HEK293 (cell line): ENCODE data around the gene IGSF21.
A peak's percentile ranks its signal among the peaks of the same experiment; 100 is the strongest.

Experiments
- CTCF ChIA-PET: fragments of 350-600 bp; formaldehyde crosslinking; extraction: SDS; loops from one replicate; lab custom pipeline; 2021; ENCODE audit warnings: antibody characterized with exemption; lab: Yijun Ruan, JAX
- POLR2A ChIA-PET: fragments of 300-600 bp; formaldehyde crosslinking; extraction: SDS; loops from one replicate; lab custom pipeline; 2020; ENCODE audit warnings: antibody characterized with exemption, inconsistent platforms; lab: Yijun Ruan, JAX
- H3K27ac ChIP-seq: fragments of 200-500 bp; sonication (Bioruptor generic); 2 replicates; pipeline ENCODE4 v1.5.1; 2014; ENCODE audit warnings: low read depth, low read length, control low read depth, inconsistent platforms; ENCODE audit errors: extremely low read depth
- H3K36me3 ChIP-seq, 2 experiments: fragments of 200-500 bp in 1 of 2; sonication (Bioruptor generic) in 1 of 2; 1 replicate in 1 of 2; 2 replicates in 1 of 2; pipeline ENCODE4 v1.5.1; 2014 to 2017; ENCODE audit warnings: inconsistent platforms in 2 of 2, low read length in 2 of 2; ENCODE audit not compliant: control insufficient read depth in 2 of 2, insufficient read depth in 1 of 2
- H3K4me1 ChIP-seq: fragments of 200-500 bp; sonication (Bioruptor generic); 2 replicates; pipeline ENCODE4 v1.5.1; 2014; ENCODE audit warnings: mild to moderate bottlenecking, low read length, inconsistent platforms; ENCODE audit not compliant: control insufficient read depth, insufficient read depth
- H3K4me3 ChIP-seq: 2 replicates; pipeline ENCODE4 v1.5.1; 2011; ENCODE audit warnings: low read depth, mild to moderate bottlenecking, control low read depth, low read length, moderate library complexity
- H3K9me3 ChIP-seq: fragments of 200-500 bp; sonication (Bioruptor generic); 2 replicates; pipeline ENCODE4 v1.5.1; 2014; ENCODE audit warnings: low read depth, low read length, inconsistent platforms; ENCODE audit not compliant: control insufficient read depth, insufficient read depth
- GLIS2 ChIP-seq: fragments of 450-650 bp; formaldehyde crosslinking; IDR thresholded peaks from 2 replicates; pipeline ENCODE4 v1.5.1; 2016; ENCODE audit warnings: missing biosample characterization, missing genetic modification characterization
- HOXD13 ChIP-seq: sonication (generic); formaldehyde crosslinking; IDR thresholded peaks from 2 replicates; pipeline ENCODE4 v1.8.0; 2022; ENCODE audit warnings: missing genetic modification reagents, borderline replicate concordance
- IKZF3 ChIP-seq: fragments of 450-650 bp; IDR thresholded peaks from 2 replicates; pipeline ENCODE4 v1.5.0; 2018; ENCODE audit warnings: missing biosample characterization, mild to moderate bottlenecking, missing genetic modification characterization, moderate library complexity
- PRDM2 ChIP-seq: fragments of 450-650 bp; formaldehyde crosslinking; IDR thresholded peaks from 2 replicates; pipeline ENCODE4 v1.5.1; 2016; ENCODE audit warnings: missing biosample characterization, missing genetic modification characterization, borderline replicate concordance
- SCRT2 ChIP-seq: fragments of 450-650 bp; formaldehyde crosslinking; IDR thresholded peaks from 2 replicates; pipeline ENCODE4 v1.5.1; 2016; ENCODE audit warnings: missing biosample characterization, missing genetic modification characterization
- WT1 ChIP-seq: fragments of 450-650 bp; formaldehyde crosslinking; IDR thresholded peaks from 2 replicates; pipeline ENCODE4 v1.5.1; 2016; ENCODE audit warnings: missing biosample characterization, missing genetic modification characterization
- YY1 ChIP-seq: fragments of 450-650 bp; formaldehyde crosslinking; IDR thresholded peaks from 2 replicates; pipeline ENCODE4 v1.5.1; 2018; ENCODE audit warnings: missing biosample characterization, missing genetic modification characterization
- ZBTB20 ChIP-seq: fragments of 450-650 bp; formaldehyde crosslinking; IDR thresholded peaks from 2 replicates; pipeline ENCODE4 v1.5.1; 2016; ENCODE audit warnings: missing biosample characterization, missing genetic modification characterization
- ZFP69B ChIP-seq: fragments of 450-650 bp; formaldehyde crosslinking; IDR thresholded peaks from 2 replicates; pipeline ENCODE4 v1.5.1; 2016; ENCODE audit warnings: missing biosample characterization, missing genetic modification characterization
- ZNF121 ChIP-seq: fragments of 450-650 bp; formaldehyde crosslinking; IDR thresholded peaks from 2 replicates; pipeline ENCODE4 v1.5.1; 2016; ENCODE audit warnings: missing biosample characterization, missing genetic modification characterization
- ZNF175 ChIP-seq: fragments of 450-650 bp; formaldehyde crosslinking; IDR thresholded peaks from 2 replicates; pipeline ENCODE4 v1.5.1; 2016; ENCODE audit warnings: missing biosample characterization, missing genetic modification characterization
- ZNF184 ChIP-seq: fragments of 450-650 bp; IDR thresholded peaks from 2 replicates; pipeline ENCODE4 v1.5.1; 2018; ENCODE audit warnings: missing biosample characterization, mild to moderate bottlenecking, missing genetic modification characterization
- ZNF335 ChIP-seq: fragments of 450-650 bp; formaldehyde crosslinking; conservative IDR thresholded peaks from 2 replicates; pipeline ENCODE4 v1.5.1; 2016; ENCODE audit warnings: missing biosample characterization, missing genetic modification characterization
- ZNF488 ChIP-seq: fragments of 450-650 bp; formaldehyde crosslinking; IDR thresholded peaks from 2 replicates; pipeline ENCODE4 v1.5.1; 2016; ENCODE audit warnings: missing biosample characterization, missing genetic modification characterization
- ZNF510 ChIP-seq: fragments of 450-650 bp; formaldehyde crosslinking; IDR thresholded peaks from 2 replicates; pipeline ENCODE4 v1.5.1; 2018; ENCODE audit warnings: mild to moderate bottlenecking, missing genetic modification characterization, missing biosample characterization; ENCODE audit not compliant: insufficient replicate concordance
- ZNF514 ChIP-seq: fragments of 450-650 bp; formaldehyde crosslinking; IDR thresholded peaks from 2 replicates; pipeline ENCODE4 v1.5.1; 2016; ENCODE audit warnings: missing biosample characterization, missing genetic modification characterization
- ZNF600 ChIP-seq: fragments of 450-650 bp; formaldehyde crosslinking; IDR thresholded peaks from 2 replicates; pipeline ENCODE4 v1.5.1; 2016; ENCODE audit warnings: missing biosample characterization, missing genetic modification characterization
- ZNF664 ChIP-seq: fragments of 450-650 bp; formaldehyde crosslinking; IDR thresholded peaks from 2 replicates; pipeline ENCODE4 v1.5.1; 2016; ENCODE audit warnings: missing biosample characterization, missing genetic modification characterization
- ZNF677 ChIP-seq: fragments of 450-650 bp; IDR thresholded peaks from 2 replicates; pipeline ENCODE4 v1.5.0; 2018; ENCODE audit warnings: missing biosample characterization, mild to moderate bottlenecking, missing genetic modification characterization, moderate library complexity
- TF ChIP-seq, protein P1 (sequence below): fragments of 450-650 bp; formaldehyde crosslinking; IDR thresholded peaks from 2 replicates; pipeline ENCODE4 v1.5.1; 2017; ENCODE audit warnings: missing biosample characterization, missing genetic modification characterization
- TF ChIP-seq, protein P2 (sequence below): fragments of 450-650 bp; formaldehyde crosslinking; IDR thresholded peaks from 2 replicates; pipeline ENCODE4 v1.5.1; 2016; ENCODE audit warnings: missing biosample characterization, missing genetic modification characterization

Gene IGSF21

DNA sequence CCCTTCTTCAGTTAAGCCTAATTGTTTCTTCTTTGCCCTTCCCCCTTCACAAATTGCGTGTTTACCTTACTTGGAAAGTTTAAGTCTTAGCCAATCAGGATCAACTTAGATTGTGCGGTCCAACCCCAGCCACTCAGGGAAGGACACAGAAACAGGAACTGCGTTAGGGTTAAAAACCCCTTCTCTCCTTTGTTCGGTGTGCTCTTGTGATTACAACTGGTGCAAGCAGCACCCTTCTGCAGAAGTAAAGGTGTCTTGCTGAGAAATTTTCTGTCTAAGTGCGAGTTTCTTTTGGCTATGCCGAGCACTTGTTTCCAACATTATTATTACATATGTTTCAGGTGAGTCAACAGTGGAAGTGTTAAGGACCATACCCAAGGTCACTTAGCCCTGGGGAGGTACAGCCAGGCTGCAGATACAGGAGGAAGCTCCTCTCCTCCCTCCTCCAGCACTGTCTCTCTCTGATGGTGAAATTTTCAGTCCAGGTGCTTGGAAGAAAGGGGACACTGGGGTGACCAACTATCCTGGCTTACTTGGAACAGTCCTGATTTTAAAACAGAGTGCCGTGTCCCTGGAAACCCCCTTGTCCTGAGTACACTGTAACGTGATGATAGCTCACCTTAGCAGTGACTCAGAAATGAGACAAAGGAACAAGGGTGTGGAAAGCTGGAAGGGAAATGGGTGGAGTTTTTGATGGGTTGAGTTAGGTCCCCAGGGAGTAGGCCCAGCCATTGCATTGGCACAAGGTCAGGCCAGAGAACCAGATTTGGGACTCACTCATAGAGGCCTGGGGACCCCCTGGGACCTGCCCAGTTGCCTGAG lies 304.4 kb downstream of the IGSF21 start (continued):
- TF ChIP-seq, protein P1, sequence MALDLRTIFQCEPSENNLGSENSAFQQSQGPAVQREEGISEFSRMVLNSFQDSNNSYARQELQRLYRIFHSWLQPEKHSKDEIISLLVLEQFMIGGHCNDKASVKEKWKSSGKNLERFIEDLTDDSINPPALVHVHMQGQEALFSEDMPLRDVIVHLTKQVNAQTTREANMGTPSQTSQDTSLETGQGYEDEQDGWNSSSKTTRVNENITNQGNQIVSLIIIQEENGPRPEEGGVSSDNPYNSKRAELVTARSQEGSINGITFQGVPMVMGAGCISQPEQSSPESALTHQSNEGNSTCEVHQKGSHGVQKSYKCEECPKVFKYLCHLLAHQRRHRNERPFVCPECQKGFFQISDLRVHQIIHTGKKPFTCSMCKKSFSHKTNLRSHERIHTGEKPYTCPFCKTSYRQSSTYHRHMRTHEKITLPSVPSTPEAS (tag by site-specific recombination): no peak
- TF ChIP-seq ZFP69B (tag by site-specific recombination) (no peak), GLIS2 (no peak), ZNF600 (tag by site-specific recombination) (no peak), ZNF121 (no peak), ZBTB20 (no peak), HOXD13 (CRISPR knock-in tag) (no peak), PRDM2 (tag by site-specific recombination) (no peak)
- TF ChIP-seq, protein P2, sequence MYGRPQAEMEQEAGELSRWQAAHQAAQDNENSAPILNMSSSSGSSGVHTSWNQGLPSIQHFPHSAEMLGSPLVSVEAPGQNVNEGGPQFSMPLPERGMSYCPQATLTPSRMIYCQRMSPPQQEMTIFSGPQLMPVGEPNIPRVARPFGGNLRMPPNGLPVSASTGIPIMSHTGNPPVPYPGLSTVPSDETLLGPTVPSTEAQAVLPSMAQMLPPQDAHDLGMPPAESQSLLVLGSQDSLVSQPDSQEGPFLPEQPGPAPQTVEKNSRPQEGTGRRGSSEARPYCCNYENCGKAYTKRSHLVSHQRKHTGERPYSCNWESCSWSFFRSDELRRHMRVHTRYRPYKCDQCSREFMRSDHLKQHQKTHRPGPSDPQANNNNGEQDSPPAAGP: peak; percentile 52; the same call in 1 of the 2 replicates
- TF ChIP-seq, all 188 proteins: peak for 4

DNA sequence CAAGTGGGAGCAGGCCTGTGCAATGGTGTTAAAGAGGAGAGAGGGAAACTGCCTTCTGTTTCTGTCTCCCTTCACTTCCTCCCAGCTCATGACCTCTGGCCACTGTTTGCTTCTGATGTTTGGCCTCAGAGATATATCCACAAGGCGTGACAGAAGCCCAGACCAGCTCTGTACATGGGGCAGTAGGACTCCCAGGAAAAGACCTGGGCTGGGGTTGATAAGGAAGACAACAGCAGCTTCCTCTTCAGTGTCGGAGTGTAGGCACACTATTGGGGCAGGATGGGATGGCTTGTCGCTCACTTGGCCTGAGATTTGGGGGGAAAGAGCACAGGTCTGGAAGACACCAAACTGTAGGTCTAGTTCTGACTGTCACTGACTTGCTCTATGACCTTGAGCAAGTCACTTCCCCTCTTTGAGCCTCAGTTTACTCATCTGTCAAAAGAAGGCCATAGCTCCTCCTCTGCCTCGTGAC lies 305.3 kb downstream of the IGSF21 start:
- POLR2A ChIA-PET: no interaction called here
- CTCF ChIA-PET: interaction anchor here (0.5 kb wide), 1 partner anchor 108 kb away, joined by 3 read pairs; no protein-coding TSS in a partner anchor
- Histone ChIP-seq H3K36me3 (no peaks in the 10 kb centered on the region), H3K4me1 (no peaks in the 10 kb centered on the region), H3K9me3 (no peaks in the 10 kb centered on the region), H3K27ac (no peak overlapping the region), H3K4me3 (no peak overlapping the region)
- TF ChIP-seq YY1 (tag by site-specific recombination): no peak
- peak; percentile 46; the same call in 1 of the 2 replicates for TF ChIP-seq SCRT2 (tag by site-specific recombination)
- TF ChIP-seq, all 188 proteins: peak for 1

DNA sequence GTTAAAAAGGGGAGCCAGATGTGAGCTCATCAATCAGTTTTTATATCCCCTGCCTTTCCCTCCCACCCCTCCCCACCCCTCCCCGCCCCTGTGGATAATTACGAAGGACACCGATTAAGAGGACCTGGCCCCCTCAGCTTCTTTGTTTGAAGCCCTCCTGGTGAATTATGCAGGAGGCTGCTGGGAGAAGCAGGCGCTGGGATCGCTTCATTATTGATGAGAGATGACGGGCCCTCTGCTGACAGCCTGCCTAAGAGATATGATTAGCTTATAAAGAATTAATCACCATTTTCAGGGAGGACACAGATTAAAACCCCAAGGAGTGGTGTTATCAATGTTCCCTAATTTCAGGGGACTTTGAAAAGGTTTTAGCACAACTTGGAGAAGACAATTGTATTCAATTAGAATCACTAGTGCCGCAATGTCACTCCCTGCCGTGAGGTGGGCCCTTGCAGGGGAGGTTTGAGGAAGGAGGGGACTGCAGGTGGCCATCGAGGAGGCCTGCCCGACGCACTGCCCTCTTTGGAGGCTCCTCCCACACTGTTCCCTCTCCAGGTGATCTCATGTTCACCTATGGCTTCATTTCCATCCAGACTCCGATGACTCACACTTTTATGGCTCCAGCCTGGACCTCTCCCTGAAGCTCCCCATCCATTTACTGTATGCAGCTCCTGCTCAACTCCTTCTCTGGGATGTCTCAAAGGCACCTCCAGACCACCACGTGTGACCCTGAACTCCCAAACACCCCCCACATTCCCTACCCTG lies 306.1 kb downstream of the IGSF21 start:
- no peaks in the 10 kb centered on the region for H3K4me1 ChIP-seq
- no peaks in the 10 kb centered on the region for H3K36me3 ChIP-seq
- no peak overlapping the region for H3K4me3 ChIP-seq
- CTCF ChIA-PET: no interaction called here
- H3K27ac ChIP-seq: no peak overlapping the region
- H3K9me3 ChIP-seq: no peaks in the 10 kb centered on the region
- POLR2A ChIA-PET: no interaction called here
- TF ChIP-seq ZNF510 (tag by site-specific recombination): no peak
- no peak for TF ChIP-seq ZNF677 (tag by site-specific recombination)
- no peak for TF ChIP-seq ZNF664
- TF ChIP-seq ZNF600 (tag by site-specific recombination): 0 out of 2 replicates have a peak, but pooled peaks have one; percentile 45
- no peak for TF ChIP-seq ZNF175 (tag by site-specific recombination)
- no peak for TF ChIP-seq WT1 (tag by site-specific recombination)
- TF ChIP-seq ZNF514: no peak
- TF ChIP-seq, protein P2: peak; percentile 53; the same call in 1 of the 2 replicates
- no peak for TF ChIP-seq ZNF184 (tag by site-specific recombination)
- TF ChIP-seq IKZF3 (tag by site-specific recombination): no peak
- TF ChIP-seq ZNF335 (tag by site-specific recombination): 0 out of 2 replicates have a peak, but pooled peaks have one; percentile 30
- no peak for TF ChIP-seq ZNF488 (tag by site-specific recombination)
